Measurements from ENCODE around the gene UQCC2.

Gene UQCC2

GRCh38 chr6:33671744-33672072 lies 39.8 kb downstream of the UQCC2 start:
- no peak for DNase-seq

DNA sequence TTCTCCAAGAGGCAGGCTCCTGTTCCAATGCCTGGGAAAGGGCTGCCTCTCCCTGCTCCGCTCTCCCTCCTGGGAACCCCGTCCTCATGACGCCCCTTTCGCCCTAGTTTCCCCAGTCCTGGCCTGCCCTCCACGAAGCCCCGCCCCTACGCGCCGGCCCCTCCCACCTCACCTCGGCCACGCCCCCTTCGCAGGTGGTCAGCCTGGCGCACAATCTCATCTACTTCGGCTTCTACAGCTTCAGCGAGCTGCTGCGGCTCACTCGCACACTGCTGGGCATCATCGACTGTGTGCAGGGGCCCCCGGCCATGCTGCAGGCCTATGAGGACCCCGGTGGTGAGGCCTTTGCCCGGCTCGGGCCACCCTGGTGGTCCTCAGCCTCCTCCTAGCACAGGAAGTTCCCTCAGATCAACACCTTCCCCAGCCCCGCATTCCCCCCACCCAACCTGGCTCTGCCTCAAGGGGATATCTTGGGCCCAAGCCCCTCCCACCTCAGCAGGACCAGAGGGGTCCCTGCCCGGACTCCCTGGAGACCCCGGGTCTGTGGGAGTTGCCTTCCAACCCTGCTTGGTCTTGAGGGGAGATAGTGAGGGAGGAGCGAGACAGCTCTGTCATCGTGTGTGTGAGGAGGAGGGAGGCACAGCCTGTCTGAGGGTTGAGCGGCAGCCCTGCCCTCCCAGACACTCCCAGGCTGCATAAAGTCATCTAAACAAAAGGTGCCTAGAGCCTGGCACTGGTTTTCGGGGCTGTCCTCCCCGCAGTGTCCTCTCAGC lies 40.3 kb downstream of the UQCC2 start:
- no peak for DNase-seq

- no peak for DNase-seq
Observed at GRCh38 chr6:33670086-33670660, 41.3 kb downstream of the UQCC2 start.

DNA sequence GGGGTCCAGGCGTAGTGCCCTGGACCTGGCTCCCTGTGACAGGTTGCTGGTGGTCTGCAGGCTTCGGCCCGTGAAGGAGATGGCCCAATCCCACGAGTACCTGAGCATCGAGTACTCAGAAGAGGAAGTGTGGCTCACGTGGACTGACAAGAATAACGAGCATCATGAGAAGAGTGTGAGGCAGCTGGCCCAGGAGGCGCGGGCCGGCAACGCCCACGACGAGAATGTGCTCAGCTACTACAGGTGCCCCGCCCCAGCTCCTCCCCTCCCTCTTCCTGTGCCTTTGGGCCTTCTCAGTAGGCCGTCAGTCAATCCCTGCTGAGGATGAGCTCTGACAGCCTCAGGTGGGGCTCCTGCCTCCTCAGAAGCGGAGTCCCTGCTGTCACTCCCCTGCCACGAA lies 42.6 kb downstream of the UQCC2 start:
- no peak for DNase-seq

GRCh38 chr6:33668328-33668727 lies 43.2 kb downstream of the UQCC2 start:
- DNase-seq = no peak

DNA sequence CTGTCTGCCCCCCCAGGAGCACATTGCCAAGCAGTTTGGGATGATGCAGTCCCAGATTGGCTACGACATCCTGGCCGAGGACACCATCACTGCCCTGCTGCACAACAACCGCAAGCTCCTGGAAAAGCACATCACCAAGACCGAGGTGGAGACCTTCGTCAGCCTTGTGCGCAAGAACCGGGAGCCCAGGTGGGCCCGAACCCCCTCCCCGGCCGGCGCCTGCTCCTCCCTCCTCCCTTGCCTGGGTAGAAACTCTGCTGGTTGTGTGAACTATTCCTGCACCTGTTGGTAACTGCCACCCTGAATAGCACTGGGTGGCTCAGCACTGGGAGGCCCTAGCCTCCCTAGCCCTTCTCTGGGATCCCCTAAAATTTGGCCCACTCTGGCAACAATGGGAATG lies 43.7 kb downstream of the UQCC2 start:
- DNase-seq = no peak

DNA sequence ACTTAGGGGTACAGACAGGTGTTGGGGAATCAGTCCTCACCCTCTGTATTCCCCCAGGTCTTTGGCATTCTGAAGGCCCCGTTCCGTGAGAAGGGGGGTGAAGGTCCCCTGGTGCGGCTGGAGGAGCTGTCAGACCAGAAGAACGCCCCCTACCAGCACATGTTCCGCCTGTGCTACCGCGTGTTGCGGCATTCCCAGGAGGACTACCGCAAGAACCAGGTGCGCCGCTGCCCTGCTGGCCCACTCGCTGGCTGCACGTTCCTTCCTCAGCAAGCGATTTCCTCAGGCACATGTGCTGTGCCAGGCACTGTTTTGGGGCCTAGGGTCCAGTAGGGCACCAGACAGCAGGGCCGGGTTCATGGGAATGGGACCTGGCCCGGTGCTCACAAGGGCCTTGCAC lies 44.4 kb downstream of the UQCC2 start:
- DNase-seq = no peak

DNA sequence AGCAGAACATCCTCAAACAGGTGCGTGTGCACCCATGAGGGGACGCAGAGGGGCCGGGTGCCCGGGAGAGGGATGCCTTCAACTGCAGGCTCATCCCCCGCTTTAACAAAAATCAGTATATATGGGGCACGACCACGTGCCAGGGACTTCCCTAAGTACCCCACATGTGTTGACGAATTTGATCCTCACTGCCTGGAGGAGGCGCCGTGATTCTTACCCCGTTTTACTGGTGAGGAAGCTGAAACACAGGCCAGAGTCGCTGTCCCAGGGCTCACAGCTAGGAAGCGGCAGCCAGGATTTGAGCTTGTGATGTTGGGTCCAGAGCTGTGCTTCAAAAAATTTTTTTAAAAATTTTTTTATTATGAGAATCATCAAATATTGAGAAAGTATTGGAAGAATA lies 45.5 kb downstream of the UQCC2 start:
- DNase-seq = no peak

DNA sequence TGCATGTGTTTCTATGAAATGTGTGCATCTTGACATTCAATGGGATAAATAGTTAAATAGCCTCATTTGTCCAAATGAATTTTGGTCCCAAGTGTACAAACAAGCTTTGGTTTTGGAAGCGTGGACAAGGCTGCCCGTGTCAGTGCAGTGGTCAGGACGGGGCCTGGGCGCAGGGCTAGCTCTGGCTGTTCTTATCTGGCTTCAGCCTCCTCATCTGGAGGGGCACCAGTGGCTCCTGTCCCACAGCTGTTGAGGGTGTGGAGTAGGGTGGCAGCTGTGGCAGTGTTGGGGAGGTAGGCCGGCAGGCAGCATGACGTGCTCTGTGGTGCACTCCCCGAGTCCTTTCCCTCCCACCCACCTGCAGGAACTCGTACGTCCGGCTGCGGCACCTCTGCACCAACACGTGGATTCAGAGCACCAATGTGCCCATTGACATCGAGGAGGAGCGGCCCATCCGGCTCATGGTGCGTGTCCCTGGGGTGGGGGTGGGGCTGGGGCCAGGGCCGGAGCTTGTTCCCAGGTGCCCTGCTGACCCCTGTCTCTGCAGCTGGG lies 46.9 kb downstream of the UQCC2 start:
- no peak for DNase-seq

- no peak for DNase-seq
Observed at GRCh38 chr6:33663727-33664449, 47.6 kb downstream of the UQCC2 start.

- DNase-seq = no peak
Observed at GRCh38 chr6:33663028-33663427, 48.5 kb downstream of the UQCC2 start.

DNA sequence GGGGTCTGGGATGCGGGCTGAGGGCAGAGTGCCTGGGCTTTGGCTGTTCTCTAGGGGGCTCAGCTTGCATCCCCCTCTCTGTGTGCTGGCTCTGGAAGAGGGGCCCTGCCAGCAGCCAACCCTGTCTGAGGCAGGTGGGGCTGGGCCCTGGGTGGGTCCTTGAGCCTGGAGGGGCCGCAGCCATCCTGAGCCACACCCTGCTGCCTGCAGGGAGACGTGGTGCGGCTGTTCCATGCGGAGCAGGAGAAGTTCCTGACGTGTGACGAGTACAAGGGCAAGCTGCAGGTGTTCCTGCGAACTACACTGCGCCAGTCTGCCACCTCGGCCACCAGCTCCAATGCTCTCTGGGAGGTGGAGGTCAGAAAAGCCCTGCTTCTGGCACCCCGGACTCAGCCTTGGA lies 49.2 kb downstream of the UQCC2 start:
- no peak for DNase-seq

GRCh38 chr6:33661106-33661838 lies 50.2 kb downstream of the UQCC2 start:
- DNase-seq = no peak

DNA sequence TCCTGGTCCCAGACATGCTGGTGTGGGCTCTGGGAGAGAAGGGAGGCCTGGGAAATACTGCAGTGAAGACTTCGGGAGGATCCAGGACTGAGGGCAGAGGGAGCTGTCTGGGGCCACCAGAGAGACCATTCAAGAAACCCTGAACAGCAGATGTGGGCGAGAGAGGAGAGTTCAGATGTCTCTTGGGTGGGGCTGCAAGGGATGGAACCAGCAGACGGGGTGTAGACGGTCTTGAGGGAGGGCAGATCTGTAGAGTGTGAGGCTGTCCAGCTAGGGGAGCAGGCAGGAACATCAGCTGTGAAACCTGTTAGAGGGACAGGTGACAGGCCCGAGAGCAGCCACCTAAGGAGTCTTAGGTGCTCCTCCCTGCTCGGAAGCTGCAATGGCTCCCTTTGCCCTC lies 51.5 kb downstream of the UQCC2 start:
- no peak for DNase-seq

- DNase-seq = no peak
Observed at GRCh38 chr6:33658982-33659689, 52.4 kb downstream of the UQCC2 start.

- no peak for DNase-seq
Observed at GRCh38 chr6:33656844-33657243, 54.7 kb downstream of the UQCC2 start.

GRCh38 chr6:33654831-33655554 lies 56.5 kb downstream of the UQCC2 start:
- DNase-seq = no peak

DNA sequence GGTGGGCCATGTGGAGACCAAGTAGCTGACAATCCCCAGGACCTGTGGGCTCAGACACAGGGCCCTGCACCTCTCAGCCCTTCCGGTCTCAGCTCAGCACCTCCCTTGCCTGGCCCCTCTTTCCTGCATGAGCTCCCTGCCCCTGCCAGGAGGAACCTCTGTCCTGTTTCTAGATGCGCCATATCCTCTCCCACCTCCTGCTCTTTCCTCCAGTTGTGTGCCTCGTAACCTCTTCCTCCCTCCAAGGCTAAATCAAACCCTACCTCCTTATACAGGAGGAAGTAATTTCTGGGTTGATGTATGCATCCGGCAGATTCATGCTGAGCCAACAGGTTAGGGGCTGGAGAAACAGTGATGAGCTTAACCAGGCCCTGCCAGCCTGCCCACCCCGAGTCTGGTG lies 59.5 kb downstream of the UQCC2 start:
- DNase-seq = no peak

GRCh38 chr6:33651403-33651802 lies 60.1 kb downstream of the UQCC2 start:
- DNase-seq = no peak

Measured in GF-D8 (cell line).